Testis (tissue), 3 donors: ENCODE measurements around the gene COL23A1. TPM values are rescaled to one million over a fixed set of nuclear protein-coding genes. Genes with fewer than 3 reads are reported as not detected.

Source experiments
- DNase-seq: peaks from one replicate; pipeline ENCODE4 v3.0.0-alpha.2; 2019
- H3K27ac ChIP-seq, 2 donors: fragments of 200-600 bp; sonication (generic); one replicate each; pipeline ENCODE4 v1.5.1; 2019
- H3K27me3 ChIP-seq: fragments of 200-600 bp; sonication (generic); one replicate; pipeline ENCODE4 v1.5.1; 2019
- H3K36me3 ChIP-seq: fragments of 200-600 bp; sonication (generic); one replicate; pipeline ENCODE4 v1.5.1; 2017; ENCODE audit warnings: low read depth; ENCODE audit errors: missing control alignments
- H3K4me1 ChIP-seq: fragments of 200-600 bp; sonication (generic); one replicate; pipeline ENCODE4 v1.5.1; 2019
- H3K4me3 ChIP-seq, 2 donors: fragments of 200-600 bp; sonication (generic); one replicate each; pipeline ENCODE4 v1.5.1; 2017 to 2019
- H3K9me3 ChIP-seq: fragments of 200-600 bp; sonication (generic); one replicate; pipeline ENCODE4 v1.5.1; 2017
- POLR2A ChIP-seq: fragments of 450-650 bp; IDR thresholded peaks from one replicate; pipeline ENCODE4 v1.6.1; 2017; ENCODE audit warnings: antibody characterized with exemption, mild to moderate bottlenecking, moderate library complexity
- WGBS, 2 donors: methylation state at CpG; one replicate each; pipeline ENCODE4 v1.1.5; 2018; 5-methylcytosine and 5-hydroxymethylcytosine counted together
- intact Hi-C: fragments of 100-400 bp; cut with DNase I; formaldehyde crosslinking; loops from one replicate; pipeline ENCODE4 v1.15.1; 2023; ENCODE audit warnings: low total_unique reads
- polyA plus RNA-seq: library from polyadenylated mRNA; stranded (reverse); fragments of 350-450 nt; fragmentation: Illumina TruSeq; extraction: RNeasy Lipid Tissue Mini Kit (QIAGEN cat#74804); gene quantifications from one replicate; pipeline ENCODE4 v1.2.3, GENCODE V29; 2014; ENCODE audit warnings: low read depth, low replicate concordance; ENCODE audit not compliant: insufficient read depth
- total RNA-seq, 2 donors: library from RNA; depleted of rRNA; stranded (reverse); fragments of >200 nt; gene quantifications; one replicate each; pipeline ENCODE4 v1.2.3, GENCODE V29; 2016
- TF ChIP-seq, protein P1 (sequence below), 3 experiments: fragments of 450-650 bp in 2 of 3; fragments of 200-600 bp in 1 of 3; sonication (generic) in 1 of 3; IDR thresholded peaks; one replicate each; pipeline ENCODE4 v1.5.1; 2016 to 2019; ENCODE audit warnings: antibody characterized with exemption in 3 of 3, mild to moderate bottlenecking in 2 of 3, moderate library complexity in 1 of 3

Gene COL23A1
- total and polyA plus RNA-seq, 3 donors from 2014 or later = 4.3 to 5.5 (median 5.0) TPM

DNA sequence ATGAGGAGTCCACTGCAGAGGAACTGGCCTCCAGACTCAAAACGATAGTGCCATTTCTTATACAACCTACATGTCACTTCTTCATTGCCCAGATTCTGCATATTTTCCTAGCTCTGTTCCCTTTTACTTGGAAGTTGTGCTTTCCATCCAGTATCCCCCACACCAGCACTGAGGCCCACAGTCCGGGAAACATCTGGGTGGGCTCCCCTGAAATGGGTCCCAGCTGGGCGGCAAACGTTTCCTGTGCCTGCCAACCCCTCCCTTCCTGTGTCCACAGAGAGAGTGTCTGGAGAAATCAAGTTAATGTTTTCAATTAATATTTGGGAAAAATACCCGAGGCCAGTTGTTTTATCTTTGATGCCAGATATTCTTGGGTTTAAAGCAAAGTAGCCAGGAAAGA, 111.8 kb downstream of the COL23A1 start:
- WGBS, 2 donors = 61 to 74% methylated on average over 5 of the region's 5 CpGs
- TF ChIP-seq, protein P1, sequence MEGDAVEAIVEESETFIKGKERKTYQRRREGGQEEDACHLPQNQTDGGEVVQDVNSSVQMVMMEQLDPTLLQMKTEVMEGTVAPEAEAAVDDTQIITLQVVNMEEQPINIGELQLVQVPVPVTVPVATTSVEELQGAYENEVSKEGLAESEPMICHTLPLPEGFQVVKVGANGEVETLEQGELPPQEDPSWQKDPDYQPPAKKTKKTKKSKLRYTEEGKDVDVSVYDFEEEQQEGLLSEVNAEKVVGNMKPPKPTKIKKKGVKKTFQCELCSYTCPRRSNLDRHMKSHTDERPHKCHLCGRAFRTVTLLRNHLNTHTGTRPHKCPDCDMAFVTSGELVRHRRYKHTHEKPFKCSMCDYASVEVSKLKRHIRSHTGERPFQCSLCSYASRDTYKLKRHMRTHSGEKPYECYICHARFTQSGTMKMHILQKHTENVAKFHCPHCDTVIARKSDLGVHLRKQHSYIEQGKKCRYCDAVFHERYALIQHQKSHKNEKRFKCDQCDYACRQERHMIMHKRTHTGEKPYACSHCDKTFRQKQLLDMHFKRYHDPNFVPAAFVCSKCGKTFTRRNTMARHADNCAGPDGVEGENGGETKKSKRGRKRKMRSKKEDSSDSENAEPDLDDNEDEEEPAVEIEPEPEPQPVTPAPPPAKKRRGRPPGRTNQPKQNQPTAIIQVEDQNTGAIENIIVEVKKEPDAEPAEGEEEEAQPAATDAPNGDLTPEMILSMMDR (IDR thresholded peaks at IDR 0.05) = no peak
- no peak for TF ChIP-seq POLR2A
- no peaks in the 10 kb centered on the region for H3K4me1 ChIP-seq
- no peaks in the 10 kb centered on the region for H3K36me3 ChIP-seq
- no peaks in the 10 kb centered on the region for H3K27me3 ChIP-seq
- no peak overlapping the region for H3K4me3 ChIP-seq
- H3K9me3 ChIP-seq = no peaks in the 10 kb centered on the region
- no peak for DNase-seq
- intact Hi-C loops = no loop called here
- H3K27ac ChIP-seq = no peak overlapping the region

DNA sequence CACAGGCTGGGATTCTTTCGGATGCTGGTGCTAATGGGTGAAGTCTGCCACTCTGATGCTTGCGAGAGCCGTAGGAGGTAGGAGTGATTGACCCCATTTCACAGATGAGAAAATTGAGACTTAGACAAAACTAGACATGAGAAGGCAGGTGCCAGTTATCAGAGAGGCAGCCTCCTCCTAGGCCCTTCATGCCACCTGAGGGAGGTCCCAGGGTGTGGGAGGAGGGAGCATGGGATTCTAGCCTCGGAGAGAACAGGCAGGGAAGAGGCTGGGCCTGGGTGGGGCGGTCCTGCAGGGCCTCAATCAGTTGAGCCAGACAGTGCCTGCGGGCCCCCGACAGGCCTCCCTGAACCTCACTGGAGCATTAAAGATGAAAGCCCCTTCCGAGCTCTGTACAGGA, 112.4 kb downstream of the COL23A1 start:
- intact Hi-C loops = no loop called here
- H3K9me3 ChIP-seq = no peaks in the 10 kb centered on the region
- H3K36me3 ChIP-seq = no peaks in the 10 kb centered on the region
- no peaks in the 10 kb centered on the region for H3K4me1 ChIP-seq
- TF ChIP-seq, protein P1 (IDR thresholded peaks at IDR 0.05) = no peak
- TF ChIP-seq POLR2A = no peak
- no peak overlapping the region for H3K27ac ChIP-seq
- no peaks in the 10 kb centered on the region for H3K27me3 ChIP-seq
- 77 to 85% methylated on average over 8 of the region's 8 CpGs for WGBS, 2 donors
- DNase-seq = no peak
- no peak overlapping the region for H3K4me3 ChIP-seq

DNA sequence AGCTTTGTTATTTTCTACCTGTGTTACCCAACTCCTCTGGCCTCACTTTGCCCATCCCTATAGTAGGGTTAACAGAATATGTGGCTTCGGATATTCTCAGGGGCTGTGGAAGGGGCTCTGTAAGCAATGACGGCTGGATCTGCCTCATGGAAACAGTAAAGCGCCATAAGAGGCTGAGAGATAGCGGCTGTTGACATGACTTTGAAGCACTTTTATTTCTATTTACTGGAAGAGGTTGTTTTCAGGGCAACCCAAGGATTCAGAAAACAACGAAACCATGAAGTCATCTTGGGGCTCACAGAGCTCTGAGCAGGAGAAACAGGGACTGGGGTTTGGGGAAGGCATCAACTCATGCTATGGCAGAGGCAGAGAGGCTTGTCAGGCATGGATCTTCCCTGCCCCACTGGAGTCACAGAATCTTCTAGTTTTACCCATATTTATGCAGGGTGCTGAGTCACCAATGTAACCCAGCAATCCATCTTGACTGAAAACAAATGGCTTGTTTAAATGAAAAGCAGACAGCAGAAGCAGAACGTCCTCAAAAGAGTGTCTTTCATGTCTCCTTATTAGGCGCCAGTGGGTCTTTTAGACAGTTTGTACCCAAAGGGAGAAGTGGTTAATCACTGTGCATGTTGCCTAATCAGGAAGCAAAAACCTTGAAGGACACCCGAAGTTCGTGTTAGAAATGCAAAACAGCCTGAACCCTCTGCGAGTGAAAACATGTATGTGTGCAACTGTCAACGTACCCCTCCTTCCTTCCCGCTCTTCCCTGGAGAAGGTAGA, 113.0 kb downstream of the COL23A1 start:
- Histone ChIP-seq H3K4me3 (no peak overlapping the region), H3K27me3 (no peaks in the 10 kb centered on the region), H3K4me1 (no peaks in the 10 kb centered on the region), H3K27ac (no peak overlapping the region), H3K36me3 (no peaks in the 10 kb centered on the region), H3K9me3 (no peaks in the 10 kb centered on the region)
- intact Hi-C loops = no loop called here
- TF ChIP-seq, protein P1 (IDR thresholded peaks at IDR 0.05) = no peak
- no peak for TF ChIP-seq POLR2A
- DNase-seq = no peak
- 76 to 77% methylated on average over 12 of the region's 12 CpGs for WGBS, 2 donors

DNA sequence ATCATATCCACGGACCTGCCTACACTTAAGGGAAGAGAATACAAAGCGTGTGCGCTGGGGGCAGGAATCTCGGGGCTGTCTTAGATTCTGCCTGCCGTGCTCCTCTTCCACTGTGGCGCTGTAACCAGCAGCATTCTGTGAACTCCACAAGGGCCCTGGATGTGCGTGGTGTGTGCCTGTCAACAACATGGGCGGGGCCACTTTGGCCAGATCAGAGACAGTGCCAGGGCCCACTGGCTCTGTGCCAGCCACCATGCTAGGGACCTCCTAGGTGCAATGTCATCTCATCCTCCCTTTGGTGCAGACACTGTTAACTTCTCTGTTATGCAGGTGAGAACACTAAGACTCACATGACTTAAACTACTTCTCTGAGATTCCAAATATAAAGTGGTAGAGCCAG, 113.7 kb downstream of the COL23A1 start:
- H3K27ac ChIP-seq = no peak overlapping the region
- no peaks in the 10 kb centered on the region for H3K27me3 ChIP-seq
- no peak for DNase-seq
- no peak for TF ChIP-seq POLR2A
- TF ChIP-seq, protein P1 (IDR thresholded peaks at IDR 0.05) = no peak
- no peaks in the 10 kb centered on the region for H3K9me3 ChIP-seq
- H3K4me1 ChIP-seq = no peaks in the 10 kb centered on the region
- 89 to 97% methylated on average over 8 of the region's 8 CpGs for WGBS, 2 donors
- intact Hi-C loops = no loop called here
- H3K4me3 ChIP-seq = no peak overlapping the region
- H3K36me3 ChIP-seq = no peaks in the 10 kb centered on the region

DNA sequence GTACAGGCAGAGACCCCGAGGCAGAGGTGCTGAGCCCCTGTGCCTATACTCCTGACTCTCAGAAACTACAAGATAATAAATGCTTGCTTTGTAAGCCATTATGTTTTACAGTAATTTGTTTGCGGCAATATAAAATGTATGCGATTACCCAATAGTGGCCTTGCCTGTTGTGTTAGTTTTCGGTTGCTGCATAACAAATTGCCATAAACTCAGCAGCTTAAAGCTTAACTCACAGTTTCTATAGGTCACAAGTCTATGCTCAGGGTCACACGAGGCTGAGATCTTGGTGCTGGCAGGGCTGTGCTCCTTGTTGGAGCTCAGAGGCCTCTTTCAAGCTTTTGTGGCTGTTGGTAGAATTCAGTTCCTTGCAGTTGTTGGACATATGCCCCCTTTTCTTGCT, 114.8 kb downstream of the COL23A1 start:
- Histone ChIP-seq H3K27me3 (no peaks in the 10 kb centered on the region), H3K9me3 (no peaks in the 10 kb centered on the region), H3K4me3 (no peak overlapping the region), H3K36me3 (no peaks in the 10 kb centered on the region), H3K27ac (no peak overlapping the region), H3K4me1 (no peaks in the 10 kb centered on the region)
- DNase-seq = no peak
- 94% methylated on average over 5 of the region's 5 CpGs for WGBS, 2 donors
- intact Hi-C loops = no loop called here
- no peak for TF ChIP-seq POLR2A
- TF ChIP-seq, protein P1 (IDR thresholded peaks at IDR 0.05) = no peak
